Hematopoietic multipotent progenitor cell treated with erythropoietin and hydrocortisone succinate and interleukin-3 and kit ligand, for 4 days (in vitro differentiated cells): ENCODE results near the gene SRSF9.
"Not testable (repeated sequence)": the region's sequence is repeated elsewhere in the genome, so short reads cannot be mapped to it uniquely, and the experiment has no call there.

ENCODE experiments used
- DNase-seq: peaks from one replicate; pipeline ENCODE4 v3.0.0-alpha.2; 2015

The SRSF9 gene

GRCh38 chr12:120469450-120470149 is at the start of gene SRSF9:
Gene SRSF9 (minus strand): TSS chr12:120469748. CDS start chr12:120469609, 139 bp downstream.
- peak; percentile 98 for DNase-seq

- DNase-seq = not testable (repeated sequence)
Measured at GRCh38 chr12:120519324-120519723, 49.8 kb upstream of the SRSF9 start.

- DNase-seq = no peak
Measured at GRCh38 chr12:120515496-120515895, 45.9 kb upstream of the SRSF9 start.

- DNase-seq = no peak
Measured at GRCh38 chr12:120514002-120514401, 44.5 kb upstream of the SRSF9 start.

GRCh38 chr12:120508537-120508936 is 39.0 kb upstream of the SRSF9 start:
- DNase-seq = no peak

GRCh38 chr12:120504587-120504986 is 35.0 kb upstream of the SRSF9 start:
- DNase-seq = no peak

GRCh38 chr12:120500581-120500980 is 31.0 kb upstream of the SRSF9 start:
- no peak for DNase-seq

- no peak for DNase-seq
Measured at GRCh38 chr12:120498870-120499515, 29.4 kb upstream of the SRSF9 start.

GRCh38 chr12:120497524-120498150 is 28.1 kb upstream of the SRSF9 start:
- no peak for DNase-seq

- peak; percentile 85 for DNase-seq
Measured at GRCh38 chr12:120496413-120497340, 27.1 kb upstream of the SRSF9 start.

- DNase-seq = peak; percentile 98
Measured at GRCh38 chr12:120495731-120496412, 26.3 kb upstream of the SRSF9 start, which contains the start of gene DYNLL1. Gene DYNLL1 (plus strand): TSS chr12:120496113. CDS start chr12:120496422, 309 bp downstream.

GRCh38 chr12:120495186-120495730 is 25.7 kb upstream of the SRSF9 start:
- no peak for DNase-seq

- no peak for DNase-seq
Measured at GRCh38 chr12:120490833-120491512, 21.4 kb upstream of the SRSF9 start.

GRCh38 chr12:120490325-120490724 is 20.8 kb upstream of the SRSF9 start:
- DNase-seq = no peak

GRCh38 chr12:120489018-120489417 is 19.5 kb upstream of the SRSF9 start:
- DNase-seq = no peak

- DNase-seq = no peak
Measured at GRCh38 chr12:120488057-120488640, 18.6 kb upstream of the SRSF9 start.

GRCh38 chr12:120487552-120487951 is 18.0 kb upstream of the SRSF9 start:
- peak; percentile 55 for DNase-seq

- DNase-seq = no peak
Measured at GRCh38 chr12:120485961-120486881, 16.7 kb upstream of the SRSF9 start.

- DNase-seq = peak; percentile 41
Measured at GRCh38 chr12:120483621-120484020, 14.1 kb upstream of the SRSF9 start.
